Fibroblast of mammary gland (primary cell): ENCODE data around the gene WFDC11.

Source experiments
- DNase-seq: peaks from one replicate; pipeline ENCODE4 v3.0.0-alpha.2; 2010; ENCODE audit warnings: low read depth
- H3K4me3 ChIP-seq: 2 replicates; pipeline ENCODE4 v1.5.1; 2011; ENCODE audit warnings: low read depth, mild to moderate bottlenecking, low read length, moderate library complexity; ENCODE audit not compliant: control insufficient read depth
- TF ChIP-seq, protein P1 (sequence below): conservative IDR thresholded peaks from 2 replicates; pipeline ENCODE4 v1.5.1; 2011; ENCODE audit warnings: low read depth, low read length, inconsistent platforms; ENCODE audit not compliant: control insufficient read depth, insufficient read depth

WFDC11 gene

GRCh38 chr20:45621593-45621992, 48.4 kb downstream of the WFDC11 start:
- no peak for DNase-seq
- no peak overlapping the region for H3K4me3 ChIP-seq
- TF ChIP-seq, protein P1, sequence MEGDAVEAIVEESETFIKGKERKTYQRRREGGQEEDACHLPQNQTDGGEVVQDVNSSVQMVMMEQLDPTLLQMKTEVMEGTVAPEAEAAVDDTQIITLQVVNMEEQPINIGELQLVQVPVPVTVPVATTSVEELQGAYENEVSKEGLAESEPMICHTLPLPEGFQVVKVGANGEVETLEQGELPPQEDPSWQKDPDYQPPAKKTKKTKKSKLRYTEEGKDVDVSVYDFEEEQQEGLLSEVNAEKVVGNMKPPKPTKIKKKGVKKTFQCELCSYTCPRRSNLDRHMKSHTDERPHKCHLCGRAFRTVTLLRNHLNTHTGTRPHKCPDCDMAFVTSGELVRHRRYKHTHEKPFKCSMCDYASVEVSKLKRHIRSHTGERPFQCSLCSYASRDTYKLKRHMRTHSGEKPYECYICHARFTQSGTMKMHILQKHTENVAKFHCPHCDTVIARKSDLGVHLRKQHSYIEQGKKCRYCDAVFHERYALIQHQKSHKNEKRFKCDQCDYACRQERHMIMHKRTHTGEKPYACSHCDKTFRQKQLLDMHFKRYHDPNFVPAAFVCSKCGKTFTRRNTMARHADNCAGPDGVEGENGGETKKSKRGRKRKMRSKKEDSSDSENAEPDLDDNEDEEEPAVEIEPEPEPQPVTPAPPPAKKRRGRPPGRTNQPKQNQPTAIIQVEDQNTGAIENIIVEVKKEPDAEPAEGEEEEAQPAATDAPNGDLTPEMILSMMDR, result no peak

DNA sequence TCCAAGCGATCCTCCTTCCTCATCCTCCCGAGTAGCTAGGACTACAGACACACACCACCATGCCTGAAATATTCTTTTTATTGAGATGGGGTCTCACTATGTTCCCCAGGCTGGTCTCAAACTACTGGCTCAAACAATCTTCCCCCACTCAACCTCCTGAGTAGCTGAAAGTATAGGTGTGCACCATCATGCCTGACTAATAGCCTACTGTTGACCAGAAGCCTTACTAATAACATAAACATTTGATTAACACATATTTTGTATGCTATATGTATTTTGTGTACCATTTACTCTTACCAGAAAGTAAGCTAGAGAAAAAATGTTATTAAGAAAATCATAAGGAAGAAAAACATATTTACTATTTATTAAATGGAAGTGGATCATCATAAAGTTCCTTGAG, 52.4 kb downstream of the WFDC11 start:
- no peak overlapping the region for H3K4me3 ChIP-seq
- no peak for DNase-seq
- TF ChIP-seq, protein P1, result no peak

DNA sequence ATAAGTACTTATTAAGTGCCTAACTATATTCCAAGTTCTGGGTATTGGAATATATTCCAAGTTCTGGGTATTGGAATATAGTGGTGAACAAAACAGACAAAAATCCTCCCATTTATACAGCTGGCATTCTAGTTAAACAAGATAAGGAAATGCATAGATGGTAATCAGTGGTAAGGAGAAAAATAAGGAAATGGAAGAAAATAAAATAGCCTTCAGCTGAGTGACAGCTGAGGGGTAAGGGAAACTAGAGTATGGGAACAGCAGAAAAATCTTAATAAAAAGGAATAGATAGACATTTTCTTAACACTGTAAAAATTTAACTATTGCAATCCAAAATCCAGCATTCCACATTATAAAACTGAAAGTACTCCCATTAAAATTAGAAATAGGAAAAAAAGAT, 57.7 kb downstream of the WFDC11 start:
- TF ChIP-seq, protein P1, result no peak
- DNase-seq, result no peak
- no peak overlapping the region for H3K4me3 ChIP-seq

DNA sequence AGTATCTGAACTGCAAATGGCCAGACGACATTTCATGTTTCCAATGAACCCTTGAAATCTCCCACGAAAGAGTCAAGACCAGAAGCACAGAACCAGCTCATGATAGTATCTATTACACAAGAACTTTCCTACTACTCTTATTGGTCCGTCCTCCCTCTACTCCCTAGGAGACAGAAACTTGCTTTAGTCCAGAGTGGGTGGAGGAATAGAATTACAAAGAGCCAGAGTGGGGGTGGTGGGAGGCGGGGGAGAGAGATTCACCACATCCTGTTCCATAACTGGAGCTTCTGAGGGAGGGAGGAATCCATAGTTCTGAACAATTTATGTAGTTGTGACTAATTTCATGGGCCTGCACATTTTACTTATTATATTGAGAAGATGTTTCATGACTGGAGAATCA, 59.0 kb downstream of the WFDC11 start:
- DNase-seq, result peak; percentile 94
- H3K4me3 ChIP-seq, result no peak overlapping the region
- TF ChIP-seq, protein P1, result no peak

DNA sequence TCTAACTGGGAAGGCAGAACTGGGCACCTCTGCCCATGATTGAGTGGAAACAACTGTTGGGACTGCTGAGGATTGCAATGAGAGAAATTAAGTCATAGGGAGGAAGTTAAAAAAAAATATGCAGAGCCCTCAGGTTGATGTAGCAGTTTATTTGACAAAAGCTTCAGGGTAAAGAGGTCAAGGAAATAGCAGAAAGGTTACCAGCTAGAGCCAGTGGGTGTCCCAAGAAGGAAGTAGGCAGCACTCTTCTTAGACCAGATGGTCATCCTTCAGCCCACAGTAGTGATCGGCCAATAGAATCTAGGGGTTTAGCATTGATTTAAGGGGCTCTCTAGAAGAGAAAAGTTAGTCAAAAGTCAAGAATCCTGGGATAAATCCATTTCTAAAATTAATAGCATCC, 62.2 kb downstream of the WFDC11 start:
- no peak for DNase-seq
- H3K4me3 ChIP-seq, result no peak overlapping the region
- TF ChIP-seq, protein P1, result no peak
